HEK293 (cell line): ENCODE measurements around the gene C19orf12.

ENCODE experiments used
- ELK4 ChIP-seq: IDR thresholded peaks from 2 replicates; pipeline ENCODE4 v1.6.1; 2011; ENCODE audit warnings: mild to moderate bottlenecking, low read depth, low read length, borderline replicate concordance
- GLIS2 ChIP-seq: fragments of 450-650 bp; formaldehyde crosslinking; IDR thresholded peaks from 2 replicates; pipeline ENCODE4 v1.5.1; 2016; ENCODE audit warnings: missing biosample characterization, missing genetic modification characterization
- HOXC10 ChIP-seq: sonication (generic); formaldehyde crosslinking; IDR thresholded peaks from 2 replicates; pipeline ENCODE4 v1.8.1; 2023; ENCODE audit warnings: mild to moderate bottlenecking, missing genetic modification reagents
- HOXD13 ChIP-seq: sonication (generic); formaldehyde crosslinking; IDR thresholded peaks from 2 replicates; pipeline ENCODE4 v1.8.0; 2022; ENCODE audit warnings: missing genetic modification reagents, borderline replicate concordance
- KLF7 ChIP-seq: fragments of 450-650 bp; formaldehyde crosslinking; IDR thresholded peaks from 2 replicates; pipeline ENCODE4 v1.5.1; 2016; ENCODE audit warnings: missing biosample characterization, missing genetic modification characterization, borderline replicate concordance
- MEIS1 ChIP-seq: sonication (generic); formaldehyde crosslinking; IDR thresholded peaks from 2 replicates; pipeline ENCODE4 v1.8.1; 2022; ENCODE audit warnings: missing genetic modification reagents, mild to moderate bottlenecking, borderline replicate concordance
- RBAK ChIP-seq: fragments of 450-650 bp; formaldehyde crosslinking; IDR thresholded peaks from 2 replicates; pipeline ENCODE4 v1.5.1; 2016; ENCODE audit warnings: missing biosample characterization, missing genetic modification characterization
- REST ChIP-seq: fragments of 450-650 bp; formaldehyde crosslinking; IDR thresholded peaks from 2 replicates; pipeline ENCODE4 v1.5.1; 2016; ENCODE audit warnings: missing biosample characterization, missing genetic modification characterization
- SALL2 ChIP-seq: fragments of 450-650 bp; formaldehyde crosslinking; IDR thresholded peaks from 2 replicates; pipeline ENCODE4 v1.5.0; 2017; ENCODE audit warnings: missing biosample characterization, mild to moderate bottlenecking, missing genetic modification characterization, borderline replicate concordance
- SP7 ChIP-seq: fragments of 450-650 bp; formaldehyde crosslinking; IDR thresholded peaks from 2 replicates; pipeline ENCODE4 v1.5.1; 2016; ENCODE audit warnings: missing biosample characterization, missing genetic modification characterization
- WT1 ChIP-seq: fragments of 450-650 bp; formaldehyde crosslinking; IDR thresholded peaks from 2 replicates; pipeline ENCODE4 v1.5.1; 2016; ENCODE audit warnings: missing biosample characterization, missing genetic modification characterization
- ZBTB48 ChIP-seq: fragments of 450-650 bp; formaldehyde crosslinking; IDR thresholded peaks from 2 replicates; pipeline ENCODE4 v1.5.1; 2016; ENCODE audit warnings: missing biosample characterization, missing genetic modification characterization
- ZBTB7A ChIP-seq: fragments of 450-650 bp; formaldehyde crosslinking; IDR thresholded peaks from 2 replicates; pipeline ENCODE4 v1.5.1; 2016; ENCODE audit warnings: low read depth, missing biosample characterization, missing genetic modification characterization
- ZFHX2 ChIP-seq: fragments of 450-650 bp; formaldehyde crosslinking; conservative IDR thresholded peaks from 2 replicates; pipeline ENCODE4 v1.5.1; 2016; ENCODE audit warnings: missing biosample characterization, missing genetic modification characterization
- ZFP69B ChIP-seq: fragments of 450-650 bp; formaldehyde crosslinking; IDR thresholded peaks from 2 replicates; pipeline ENCODE4 v1.5.1; 2016; ENCODE audit warnings: missing biosample characterization, missing genetic modification characterization
- ZNF175 ChIP-seq: fragments of 450-650 bp; formaldehyde crosslinking; IDR thresholded peaks from 2 replicates; pipeline ENCODE4 v1.5.1; 2016; ENCODE audit warnings: missing biosample characterization, missing genetic modification characterization
- ZNF19 ChIP-seq: fragments of 450-650 bp; formaldehyde crosslinking; IDR thresholded peaks from 2 replicates; pipeline ENCODE4; 2016; ENCODE audit warnings: missing biosample characterization, missing genetic modification characterization, low read depth
- ZNF211 ChIP-seq: fragments of 450-650 bp; formaldehyde crosslinking; IDR thresholded peaks from 2 replicates; pipeline ENCODE4 v1.5.1; 2016; ENCODE audit warnings: low read depth, missing biosample characterization, missing genetic modification characterization
- ZNF292 ChIP-seq: fragments of 450-650 bp; formaldehyde crosslinking; IDR thresholded peaks from 2 replicates; pipeline ENCODE4 v1.5.1; 2016; ENCODE audit warnings: low read depth, missing biosample characterization, missing genetic modification characterization, borderline replicate concordance
- ZNF302 ChIP-seq: fragments of 450-650 bp; formaldehyde crosslinking; IDR thresholded peaks from 2 replicates; pipeline ENCODE4 v1.5.1; 2016; ENCODE audit warnings: missing biosample characterization, missing genetic modification characterization, low read depth
- ZNF311 ChIP-seq: fragments of 450-650 bp; formaldehyde crosslinking; IDR thresholded peaks from 2 replicates; pipeline ENCODE4 v1.5.1; 2017; ENCODE audit warnings: missing biosample characterization, missing genetic modification characterization, borderline replicate concordance
- ZNF416 ChIP-seq: fragments of 450-650 bp; formaldehyde crosslinking; IDR thresholded peaks from 2 replicates; pipeline ENCODE4 v1.5.1; 2016; ENCODE audit warnings: missing biosample characterization, missing genetic modification characterization
- ZNF423 ChIP-seq: fragments of 450-650 bp; formaldehyde crosslinking; IDR thresholded peaks from 2 replicates; pipeline ENCODE4 v1.5.1; 2016; ENCODE audit warnings: missing biosample characterization, missing genetic modification characterization
- ZNF433 ChIP-seq: fragments of 450-650 bp; formaldehyde crosslinking; IDR thresholded peaks from 2 replicates; pipeline ENCODE4 v1.5.1; 2016; ENCODE audit warnings: missing biosample characterization, missing genetic modification characterization, low read depth
- ZNF48 ChIP-seq: fragments of 450-650 bp; formaldehyde crosslinking; IDR thresholded peaks from 2 replicates; pipeline ENCODE4 v1.5.1; 2016; ENCODE audit warnings: missing biosample characterization, missing genetic modification characterization
- ZNF530 ChIP-seq: fragments of 450-650 bp; formaldehyde crosslinking; IDR thresholded peaks from 2 replicates; pipeline ENCODE4 v1.5.1; 2016; ENCODE audit warnings: low read depth, missing biosample characterization, missing genetic modification characterization
- ZNF561 ChIP-seq: fragments of 450-650 bp; IDR thresholded peaks from 2 replicates; pipeline ENCODE4 v1.5.1; 2018; ENCODE audit warnings: missing biosample characterization, missing genetic modification characterization, borderline replicate concordance
- ZNF580 ChIP-seq: fragments of 450-650 bp; formaldehyde crosslinking; IDR thresholded peaks from 2 replicates; pipeline ENCODE4 v1.5.1; 2016; ENCODE audit warnings: missing biosample characterization, missing genetic modification characterization
- ZNF585B ChIP-seq: fragments of 450-650 bp; formaldehyde crosslinking; IDR thresholded peaks from 2 replicates; pipeline ENCODE4 v1.5.1; 2016; ENCODE audit warnings: missing biosample characterization, missing genetic modification characterization
- ZNF623 ChIP-seq: fragments of 450-650 bp; formaldehyde crosslinking; IDR thresholded peaks from 2 replicates; pipeline ENCODE4 v1.5.1; 2016; ENCODE audit warnings: missing biosample characterization, missing genetic modification characterization
- ZNF660 ChIP-seq: fragments of 450-650 bp; IDR thresholded peaks from 2 replicates; pipeline ENCODE4 v1.5.1; 2018; ENCODE audit warnings: missing biosample characterization, mild to moderate bottlenecking, missing genetic modification characterization
- ZNF791 ChIP-seq: fragments of 450-650 bp; formaldehyde crosslinking; IDR thresholded peaks from 2 replicates; pipeline ENCODE4 v1.5.1; 2016; ENCODE audit warnings: missing biosample characterization, missing genetic modification characterization
- ZSCAN18 ChIP-seq: fragments of 450-650 bp; formaldehyde crosslinking; IDR thresholded peaks from 2 replicates; pipeline ENCODE4 v1.5.1; 2016; ENCODE audit warnings: missing biosample characterization, missing genetic modification characterization
- ZSCAN23 ChIP-seq: fragments of 450-650 bp; formaldehyde crosslinking; IDR thresholded peaks from 2 replicates; pipeline ENCODE4 v1.5.1; 2016; ENCODE audit warnings: missing biosample characterization, missing genetic modification characterization

C19orf12 gene

GRCh38 chr19:29714953-29715700, at the start of gene C19orf12 (continued):
- TF ChIP-seq REST (tag by site-specific recombination) (no peak), SALL2 (tag by site-specific recombination) (0 out of 2 replicates have a peak, but pooled peaks have one; percentile 43), ELK4 (peak; percentile 25; the same call in 1 of the 2 replicates), ZNF311 (tag by site-specific recombination) (no peak), ZNF791 (tag by site-specific recombination) (no peak), HOXC10 (CRISPR knock-in tag) (no peak; the same call in 1 of the 2 replicates), ZNF48 (tag by site-specific recombination) (no peak), ZNF175 (tag by site-specific recombination) (no peak), SP7 (peak; percentile 66), KLF7 (tag by site-specific recombination) (peak; percentile 18; the same call in 1 of the 2 replicates), ZNF623 (tag by site-specific recombination) (no peak; the same call in 1 of the 2 replicates), ZNF423 (tag by site-specific recombination) (no peak), GLIS2 (tag by site-specific recombination) (peak; percentile 83), ZBTB7A (peak; percentile 90), ZNF585B (tag by site-specific recombination) (no peak), MEIS1 (peak; percentile 31; the same call in 1 of the 2 replicates), ZNF433 (no peak), ZNF416 (tag by site-specific recombination) (no peak), ZFP69B (tag by site-specific recombination) (peak; percentile 14; the same call in 1 of the 2 replicates), ZNF580 (tag by site-specific recombination) (peak; percentile 55; the same call in 1 of the 2 replicates), ZSCAN18 (no peak), ZNF530 (tag by site-specific recombination) (no peak), HOXD13 (CRISPR knock-in tag) (no peak), ZNF211 (tag by site-specific recombination) (no peak), ZNF292 (no peak), ZSCAN23 (tag by site-specific recombination) (no peak), ZNF302 (tag by site-specific recombination) (no peak), WT1 (no peak; the same call in 1 of the 2 replicates), ZNF660 (tag by site-specific recombination) (peak; percentile 92; the same call in 1 of the 2 replicates), RBAK (tag by site-specific recombination) (no peak; the same call in 1 of the 2 replicates), ZNF19 (no peak), ZFHX2 (tag by site-specific recombination) (peak; percentile 93), ZNF561 (peak; percentile 95), ZBTB48 (tag by site-specific recombination) (peak; percentile 19; the same call in 1 of the 2 replicates)
